Activated T-helper 2 cell treated with anti-CD3 and anti-CD28 coated beads, Interferon-gamma antibody, Interleukin-2, Interleukin-4, amounts not matched to agents 10 μg/mL and 5 μg/mL and 100 μg/mL, durations not matched to agents 14 hours and 24 hours and 36 hours (primary cell): ENCODE data around the gene ERMN. TPM values are rescaled to one million over a fixed set of nuclear protein-coding genes. Genes with fewer than 3 reads are reported as not detected.

Source experiments
- DNase-seq: peaks from one replicate; pipeline ENCODE4 v3.0.0; 2021; ENCODE audit warnings: low spot score
- H3K27ac Mint-ChIP-seq: one replicate; pipeline ENCODE4 v1.8.0; 2021; ENCODE audit warnings: mixed read lengths
- H3K27me3 Mint-ChIP-seq: one replicate; pipeline ENCODE4 v1.8.0; 2021; ENCODE audit warnings: low read depth, mixed read lengths
- H3K36me3 Mint-ChIP-seq: one replicate; pipeline ENCODE4 v1.8.0; 2021; ENCODE audit warnings: low read depth, mixed read lengths
- H3K4me1 Mint-ChIP-seq: one replicate; pipeline ENCODE4 v1.8.0; 2021; ENCODE audit warnings: low read depth, mixed read lengths
- H3K4me3 Mint-ChIP-seq: one replicate; pipeline ENCODE4 v1.8.0; 2021; ENCODE audit warnings: low read depth, mild to moderate bottlenecking, moderate library complexity, mixed read lengths
- H3K9me3 Mint-ChIP-seq: one replicate; pipeline ENCODE4 v1.8.0; 2021; ENCODE audit warnings: mixed read lengths
- intact Hi-C: fragments of 100-400 bp; cut with micrococcal nuclease; formaldehyde crosslinking; loops from one replicate; pipeline ENCODE4 v1.15.1; 2023
- total RNA-seq: library from RNA; stranded (reverse); gene quantifications from 2 replicates; pipeline ENCODE4 v1.2.3, GENCODE V29; 2022

ERMN gene
- total RNA-seq, 1 donor from 2014 or later: 2.0 TPM

GRCh38 chr2:157271590-157272203 is 53.9 kb downstream of the ERMN start:
- H3K36me3 Mint-ChIP-seq: no peaks in the 10 kb centered on the region
- peaks cover 5% of the 10 kb centered on the region for H3K27me3 Mint-ChIP-seq
- H3K4me3 Mint-ChIP-seq: no peak overlapping the region
- intact Hi-C loops: loop anchor here (1.0 to 2.0 kb wide), 3 partner anchors 10 to 25 kb away; partner anchors contain the start of gene GALNT5
- H3K9me3 Mint-ChIP-seq: no peaks in the 10 kb centered on the region
- peaks cover 18% of the 10 kb centered on the region for H3K4me1 Mint-ChIP-seq
- no peak for DNase-seq
- peak overlapping the region; percentile 26 for H3K27ac Mint-ChIP-seq

GRCh38 chr2:157269922-157270321 is 55.7 kb downstream of the ERMN start:
- no peaks in the 10 kb centered on the region for H3K36me3 Mint-ChIP-seq

GRCh38 chr2:157269060-157269459 is 56.6 kb downstream of the ERMN start:
- Mint-ChIP-seq H3K36me3 (no peaks in the 10 kb centered on the region), H3K9me3 (no peaks in the 10 kb centered on the region), H3K4me3 (no peak overlapping the region), H3K4me1 (peaks cover 18% of the 10 kb centered on the region), H3K27ac (no peak overlapping the region), H3K27me3 (peaks cover 3% of the 10 kb centered on the region)
- intact Hi-C loops: loop anchor here (10.0 kb wide), 1 partner anchor 794 kb away; no protein-coding TSS in a partner anchor
- no peak for DNase-seq

More at GRCh38 chr2:157269922-157270321, 55.7 kb downstream of the ERMN start:
- Mint-ChIP-seq H3K4me3 (no peak overlapping the region), H3K9me3 (no peaks in the 10 kb centered on the region), H3K4me1 (peaks cover 18% of the 10 kb centered on the region), H3K27me3 (peaks cover 3% of the 10 kb centered on the region), H3K27ac (no peak overlapping the region)
- intact Hi-C loops: loop anchor here (2.0 to 10.0 kb wide), 2 partner anchors 13 to 795 kb away; partner anchors contain the start of gene GALNT5
- no peak for DNase-seq

Other genes starting within 250 kb of the ERMN start
- not detected in 2 replicates for gene GALNT5, start 68.1 kb downstream of the ERMN start, total RNA-seq
- 199 and 206 TPM in 2 replicates for gene CYTIP, start 118.3 kb upstream of the ERMN start, total RNA-seq